ENCODE results near the gene DOCK4.

Gene DOCK4

GRCh38 chr7:111990643-111991042 is 215.6 kb downstream of the DOCK4 start:
- TF ChIP-seq CTCF (IDR thresholded peaks at IDR 0.05; ENCODE audit: low read depth, low read length): no peak
- H3K27me3 ChIP-seq (ENCODE audit: insufficient read depth, low read depth, severe bottlenecking): no peaks in the 10 kb centered on the region
- no peak overlapping the region for H3K27ac ChIP-seq
- no peaks in the 10 kb centered on the region for H3K9me3 ChIP-seq (ENCODE audit: severe bottlenecking)
- no peaks in the 10 kb centered on the region for H3K36me3 ChIP-seq
- no peak overlapping the region for H3K4me3 ChIP-seq (ENCODE audit: low read depth, low read length)
- DNase-seq: no peak

- DNase-seq: no peak
- no peak overlapping the region for H3K27ac ChIP-seq
- H3K36me3 ChIP-seq: no peaks in the 10 kb centered on the region
- H3K4me3 ChIP-seq (ENCODE audit: low read depth, low read length): no peak overlapping the region
- H3K27me3 ChIP-seq (ENCODE audit: insufficient read depth, low read depth, severe bottlenecking): no peaks in the 10 kb centered on the region
- TF ChIP-seq CTCF (IDR thresholded peaks at IDR 0.05; ENCODE audit: low read depth, low read length): no peak
- no peaks in the 10 kb centered on the region for H3K9me3 ChIP-seq (ENCODE audit: severe bottlenecking)
Observed at GRCh38 chr7:111987886-111988285, 218.3 kb downstream of the DOCK4 start.

GRCh38 chr7:111987115-111987826 is 218.9 kb downstream of the DOCK4 start:
- Histone ChIP-seq H3K9me3 (ENCODE audit: severe bottlenecking) (no peaks in the 10 kb centered on the region), H3K27ac (no peak overlapping the region), H3K4me3 (ENCODE audit: low read depth, low read length) (no peak overlapping the region), H3K27me3 (ENCODE audit: insufficient read depth, low read depth, severe bottlenecking) (no peaks in the 10 kb centered on the region), H3K36me3 (no peaks in the 10 kb centered on the region)
- no peak for DNase-seq
- TF ChIP-seq CTCF (IDR thresholded peaks at IDR 0.05; ENCODE audit: low read depth, low read length): no peak

- no peak for TF ChIP-seq CTCF (IDR thresholded peaks at IDR 0.05; ENCODE audit: low read depth, low read length)
- H3K27ac ChIP-seq: no peak overlapping the region
- H3K36me3 ChIP-seq: no peaks in the 10 kb centered on the region
- no peaks in the 10 kb centered on the region for H3K9me3 ChIP-seq (ENCODE audit: severe bottlenecking)
- H3K4me3 ChIP-seq (ENCODE audit: low read depth, low read length): no peak overlapping the region
- no peak for DNase-seq
- H3K27me3 ChIP-seq (ENCODE audit: insufficient read depth, low read depth, severe bottlenecking): no peaks in the 10 kb centered on the region
Observed at GRCh38 chr7:111986601-111987000, 219.6 kb downstream of the DOCK4 start.

GRCh38 chr7:111985798-111986197 is 220.4 kb downstream of the DOCK4 start:
- H3K36me3 ChIP-seq: no peaks in the 10 kb centered on the region
- no peak overlapping the region for H3K4me3 ChIP-seq (ENCODE audit: low read depth, low read length)
- no peaks in the 10 kb centered on the region for H3K27me3 ChIP-seq (ENCODE audit: insufficient read depth, low read depth, severe bottlenecking)

More at GRCh38 chr7:111985798-111986197, 220.4 kb downstream of the DOCK4 start:
- DNase-seq: no peak
- no peak for TF ChIP-seq CTCF (IDR thresholded peaks at IDR 0.05; ENCODE audit: low read depth, low read length)
- Histone ChIP-seq H3K27ac (no peak overlapping the region), H3K9me3 (ENCODE audit: severe bottlenecking) (no peaks in the 10 kb centered on the region)

Measured in WERI-Rb-1 (cell line).